GM19240 (cell line): ENCODE measurements around the gene OTOP2.

Experiments
- DNase-seq: peaks from one replicate; pipeline ENCODE4 v3.0.0; 2011; ENCODE audit warnings: low spot score; ENCODE audit not compliant: insufficient read length

Gene OTOP2, protein sequence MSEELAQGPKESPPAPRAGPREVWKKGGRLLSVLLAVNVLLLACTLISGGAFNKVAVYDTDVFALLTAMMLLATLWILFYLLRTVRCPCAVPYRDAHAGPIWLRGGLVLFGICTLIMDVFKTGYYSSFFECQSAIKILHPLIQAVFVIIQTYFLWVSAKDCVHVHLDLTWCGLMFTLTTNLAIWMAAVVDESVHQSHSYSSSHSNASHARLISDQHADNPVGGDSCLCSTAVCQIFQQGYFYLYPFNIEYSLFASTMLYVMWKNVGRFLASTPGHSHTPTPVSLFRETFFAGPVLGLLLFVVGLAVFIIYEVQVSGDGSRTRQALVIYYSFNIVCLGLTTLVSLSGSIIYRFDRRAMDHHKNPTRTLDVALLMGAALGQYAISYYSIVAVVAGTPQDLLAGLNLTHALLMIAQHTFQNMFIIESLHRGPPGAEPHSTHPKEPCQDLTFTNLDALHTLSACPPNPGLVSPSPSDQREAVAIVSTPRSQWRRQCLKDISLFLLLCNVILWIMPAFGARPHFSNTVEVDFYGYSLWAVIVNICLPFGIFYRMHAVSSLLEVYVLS

GRCh38 chr17:74924250-74924948 lies at the start of gene OTOP2:
Gene OTOP2 (plus strand): TSS chr17:74924273. CDS start chr17:74924633, 360 bp downstream.
- no peak for DNase-seq

DNA sequence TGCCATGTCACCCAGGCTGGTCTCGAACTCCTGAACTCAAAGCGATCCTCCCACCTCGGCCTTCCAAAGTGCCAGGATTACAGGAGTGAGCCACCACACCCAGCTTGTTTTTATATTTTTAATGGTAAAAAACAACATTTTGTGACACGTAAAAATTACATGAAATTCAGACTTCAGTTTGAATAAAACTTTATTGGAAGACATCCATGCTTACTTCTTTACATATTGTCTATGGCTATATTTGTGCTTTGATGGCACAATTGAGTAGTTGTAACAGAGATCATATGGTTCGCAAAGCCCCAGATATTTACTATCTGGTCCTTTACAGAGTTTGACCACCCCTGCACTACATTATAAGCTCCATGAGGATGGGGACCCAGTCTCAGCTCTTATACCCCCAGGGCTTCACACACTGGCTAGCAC lies 49.4 kb upstream of the OTOP2 start:
- DNase-seq: no peak

DNA sequence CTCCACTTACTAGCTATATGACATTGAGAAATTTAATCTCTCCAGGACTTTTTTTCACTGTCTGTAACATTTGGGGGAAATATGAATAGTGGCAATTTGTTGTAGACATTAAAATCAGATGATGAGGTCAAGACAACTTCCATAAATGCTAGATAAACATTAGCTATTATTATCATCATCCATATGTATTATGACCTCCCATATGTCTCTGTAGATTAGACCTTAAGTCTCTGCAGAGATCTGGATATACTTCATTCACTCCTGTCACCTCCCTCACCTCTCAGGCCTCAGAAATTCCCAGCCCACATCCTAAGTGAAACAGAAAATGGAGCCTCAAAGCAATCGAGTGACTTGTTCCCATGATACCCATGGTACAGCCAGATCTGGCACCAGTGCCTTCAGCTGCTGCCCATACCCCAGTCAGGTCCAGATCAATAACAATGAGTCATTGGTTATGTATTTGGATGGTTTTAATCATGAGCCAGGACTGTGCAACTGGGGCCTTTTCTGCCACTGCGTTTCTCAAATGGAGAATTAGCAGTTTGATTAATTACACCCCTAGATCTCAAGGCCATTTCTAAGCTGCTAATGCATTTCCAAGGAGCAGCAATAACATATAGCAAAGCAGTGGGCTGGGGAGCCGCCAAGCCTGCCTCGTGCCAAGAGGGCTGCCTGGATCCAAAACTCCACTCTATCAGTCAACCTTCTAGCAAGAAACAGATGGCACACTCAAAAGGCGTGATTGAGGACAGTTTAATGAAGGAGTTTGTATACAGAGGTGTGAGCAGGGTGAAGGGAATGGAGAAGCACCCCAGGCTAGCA lies 48.7 kb upstream of the OTOP2 start:
- no peak for DNase-seq

GRCh38 chr17:74875977-74876593 lies 48.0 kb upstream of the OTOP2 start:
- DNase-seq: no peak

GRCh38 chr17:74877592-74878548 lies 46.2 kb upstream of the OTOP2 start:
- no peak for DNase-seq

GRCh38 chr17:74878658-74879057 lies 45.4 kb upstream of the OTOP2 start:
- DNase-seq: no peak

DNA sequence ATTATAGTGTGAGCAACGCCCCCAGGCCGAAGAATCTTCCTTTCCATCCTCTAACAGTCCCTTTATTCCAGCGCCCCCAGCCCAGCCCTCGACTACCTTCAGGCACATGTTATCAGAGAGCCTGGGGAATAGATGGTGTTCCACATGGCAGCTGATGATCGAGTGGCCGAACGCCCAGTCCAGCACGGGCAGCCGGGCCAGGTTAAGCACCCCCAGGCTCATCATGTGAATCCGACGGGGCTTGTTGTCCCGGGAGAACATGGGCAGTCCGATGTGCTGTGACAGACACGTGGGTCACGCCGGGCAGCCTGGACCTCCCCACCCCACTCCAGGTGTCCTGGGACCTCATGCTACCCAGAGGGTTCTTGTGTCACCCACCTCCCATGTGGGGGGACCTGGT lies 44.8 kb upstream of the OTOP2 start:
- DNase-seq: no peak

- DNase-seq: no peak
Measured at GRCh38 chr17:74881073-74881472, 43.0 kb upstream of the OTOP2 start.

DNA sequence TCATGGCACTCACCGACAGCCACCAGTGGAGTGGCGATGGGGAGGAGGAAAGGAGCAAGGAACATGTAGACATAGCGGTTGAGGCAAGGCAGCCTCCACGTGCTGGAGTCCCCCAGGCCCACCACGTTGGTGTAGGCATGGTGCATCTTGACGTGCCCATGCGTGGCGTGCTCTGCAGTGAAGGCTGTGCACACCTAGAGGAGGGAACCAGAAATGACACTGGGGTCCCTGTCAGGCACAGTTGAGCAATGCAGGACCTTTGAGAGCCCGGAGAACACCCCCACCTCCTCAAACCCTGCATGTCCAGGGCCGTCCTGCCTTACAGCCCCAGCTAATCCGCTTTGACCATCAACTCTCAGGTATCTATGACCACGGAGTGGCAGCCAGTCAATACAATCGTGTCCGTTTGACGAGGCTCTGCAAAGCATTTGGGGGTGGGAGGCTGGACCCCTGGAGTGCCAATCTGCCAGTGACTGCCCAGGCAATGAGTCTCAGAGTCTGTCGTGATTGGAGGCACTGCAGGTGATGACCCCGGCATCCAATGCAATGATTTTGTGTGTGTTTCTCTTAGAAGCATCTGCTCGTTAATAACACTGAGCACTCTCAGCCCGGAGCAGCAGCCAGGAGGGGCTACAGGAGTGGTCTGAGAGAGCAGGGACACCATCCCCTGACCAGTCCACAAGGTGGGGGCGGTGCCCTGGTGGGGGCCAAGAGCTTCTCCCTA lies 41.4 kb upstream of the OTOP2 start:
- DNase-seq: no peak

DNA sequence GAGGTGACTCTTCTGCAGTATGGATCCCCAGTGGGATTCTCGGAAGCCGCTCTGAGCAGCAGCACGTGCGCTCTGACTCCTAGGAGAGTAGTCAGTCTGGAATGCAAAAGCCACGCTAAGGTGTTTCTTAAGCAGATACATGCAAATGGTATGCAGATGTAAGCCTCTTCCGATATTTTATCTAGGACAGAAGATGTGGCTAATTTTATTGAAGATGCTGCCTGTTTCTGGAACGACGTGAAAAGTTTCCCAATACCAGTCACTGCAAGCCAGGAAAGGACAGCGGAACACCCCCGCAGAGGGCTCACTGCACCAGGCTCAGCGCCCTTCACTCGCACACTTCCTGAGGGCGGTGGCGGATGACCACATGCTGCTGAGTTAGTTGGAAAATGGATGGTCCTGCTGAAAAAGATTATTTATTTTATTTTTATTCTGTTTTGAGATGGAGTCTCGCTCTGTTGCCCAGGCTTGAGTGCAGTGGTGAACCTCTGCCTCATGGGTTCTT lies 40.8 kb upstream of the OTOP2 start:
- no peak for DNase-seq

- DNase-seq: no peak
Measured at GRCh38 chr17:74888469-74888868, 35.6 kb upstream of the OTOP2 start.

GRCh38 chr17:74890554-74890953 lies 33.5 kb upstream of the OTOP2 start:
- no peak for DNase-seq

- no peak for DNase-seq
Measured at GRCh38 chr17:74892013-74892841, 31.8 kb upstream of the OTOP2 start.

DNA sequence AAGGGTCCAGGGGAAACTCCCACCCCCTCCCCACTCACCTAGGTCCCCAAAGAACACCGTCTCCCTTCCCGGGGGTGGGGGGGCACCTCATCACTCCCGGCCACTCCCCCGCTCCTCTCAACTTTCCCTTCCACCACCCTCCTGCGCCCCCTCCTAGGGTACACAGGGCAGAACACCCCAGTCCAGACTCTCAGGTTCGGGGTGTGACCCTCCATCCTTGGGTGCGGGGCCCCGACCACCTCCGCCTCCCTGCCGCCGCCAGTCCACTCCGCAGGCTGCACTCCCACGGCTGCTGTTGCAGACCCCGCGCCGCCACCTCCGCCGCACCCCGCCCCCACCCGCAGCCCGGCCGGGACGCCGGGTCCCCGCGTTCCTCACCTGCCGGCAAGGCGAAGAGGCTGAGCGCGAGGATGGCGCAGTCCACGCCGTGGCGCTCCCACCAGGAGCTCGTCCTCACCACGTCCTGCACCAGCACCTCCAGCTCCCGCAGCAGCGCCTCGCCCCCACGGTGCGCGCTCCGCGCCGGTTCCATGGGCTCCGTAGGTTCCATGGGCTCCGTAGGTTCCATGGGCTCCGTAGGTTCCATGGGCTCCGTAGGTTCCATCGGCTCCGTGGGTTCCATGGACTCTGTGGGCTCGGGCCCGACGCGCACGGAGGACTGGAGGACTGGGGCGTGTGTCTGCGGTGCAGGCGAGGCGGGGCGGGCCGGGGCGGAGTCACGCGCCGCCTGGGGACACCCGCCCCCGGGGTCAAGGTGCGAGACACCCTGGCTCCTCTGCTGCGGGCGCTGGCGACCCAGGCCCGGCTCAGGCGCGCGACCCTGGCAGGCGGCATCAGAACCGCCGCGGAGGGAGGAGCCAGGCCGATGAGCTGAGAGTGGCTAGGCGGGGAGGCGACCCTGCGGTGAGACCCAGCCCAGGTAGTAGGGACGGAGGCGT lies 30.8 kb upstream of the OTOP2 start, which contains the start of gene FADS6:
Gene FADS6, minus strand, starts transcription at position 660 of the 938 bp plus-strand sequence. Its CDS starts 38 bp downstream, at position 622.
- DNase-seq: no peak

DNA sequence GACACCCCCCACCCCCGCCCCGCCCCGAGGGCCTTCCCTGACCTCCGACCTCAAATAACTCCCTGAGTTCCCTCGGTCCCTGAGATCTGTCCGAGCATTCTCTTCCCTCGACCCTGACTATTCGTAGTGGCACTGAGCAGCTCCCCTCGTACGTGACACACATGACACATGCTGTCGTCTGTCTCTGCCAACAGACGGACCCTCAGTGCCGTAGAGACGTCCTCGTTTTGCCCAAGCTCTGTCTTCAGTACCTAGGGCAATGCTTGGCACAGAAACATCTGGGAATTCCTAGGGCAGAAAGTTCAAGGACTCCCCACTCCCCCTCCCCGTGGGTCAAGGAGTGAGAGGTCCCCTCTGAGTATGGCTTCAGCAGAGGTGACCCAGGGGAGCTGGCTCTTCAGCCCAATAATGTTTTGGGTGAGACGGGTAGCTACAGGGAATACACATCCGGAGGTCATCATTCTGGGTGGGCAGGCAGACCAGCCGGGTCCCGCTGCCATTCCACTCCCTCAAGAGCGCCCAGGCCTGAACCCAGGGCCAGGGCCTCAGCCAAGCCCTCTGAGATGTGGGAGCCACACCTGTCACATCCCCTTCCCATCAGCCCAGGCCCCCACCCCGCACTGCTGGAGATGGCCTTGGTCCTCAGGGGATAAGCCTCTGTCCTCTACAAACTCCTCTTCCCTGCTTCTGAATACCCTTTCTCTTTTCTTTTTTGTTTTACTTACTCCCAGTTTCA lies 30.0 kb upstream of the OTOP2 start:
- DNase-seq: no peak

- DNase-seq: no peak
Measured at GRCh38 chr17:74898376-74898946, 25.6 kb upstream of the OTOP2 start.
